Activated T-cell treated with anti-CD3 and anti-CD28 coated beads, Interleukin-2, amount 50 U/mL, for 4 hours (primary cell): ENCODE results near the gene HBZ. TPM values are rescaled to one million over a fixed set of nuclear protein-coding genes. Genes with fewer than 3 reads are reported as not detected.
"Not testable (repeated sequence)": the region's sequence is repeated elsewhere in the genome, so short reads cannot be mapped to it uniquely, and the experiment has no call there.

Experiments
- ATAC-seq, 2 donors: fragments of 200-7000 bp; cut with Tn5 transposase; one replicate each; pipeline ENCODE4 v1.10.0; 2021
- DNase-seq: peaks from one replicate; pipeline ENCODE4 v3.0.0-alpha.2; 2020
- H3K27me3 Mint-ChIP-seq: one replicate; pipeline ENCODE4 v1.8.0; 2021; ENCODE audit warnings: low read depth, mixed read lengths
- H3K36me3 Mint-ChIP-seq: one replicate; pipeline ENCODE4 v1.8.0; 2022; ENCODE audit warnings: mixed read lengths; ENCODE audit not compliant: insufficient read depth
- H3K4me1 Mint-ChIP-seq: one replicate; pipeline ENCODE4 v1.8.0; 2021; ENCODE audit warnings: low read depth, mixed read lengths
- H3K4me3 Mint-ChIP-seq: one replicate; pipeline ENCODE4 v1.8.0; 2021; ENCODE audit warnings: mild to moderate bottlenecking, moderate library complexity, mixed read lengths
- H3K9me3 Mint-ChIP-seq: one replicate; pipeline ENCODE4 v1.8.0; 2021; ENCODE audit warnings: mixed read lengths
- total RNA-seq, 3 donors: library from RNA; stranded (reverse); gene quantifications; one replicate each; pipeline ENCODE4 v1.2.1, GENCODE V29; 2021

The HBZ gene
- total RNA-seq, 3 donors from 2014 or later, result 0.38 to 0.45 (median 0.43) TPM

GRCh38 chr16:165539-166374, 13.3 kb downstream of the HBZ start, which contains the start of gene HBM:
Gene HBM (plus strand): TSS chr16:165978. CDS start chr16:165998, 20 bp downstream.
- Mint-ChIP-seq H3K9me3 (no peaks in the 10 kb centered on the region), H3K4me3 (no peak within 1 kb of the TSS), H3K27me3 (peaks cover 50% of the 10 kb centered on the region), H3K4me1 (peaks cover 7% of the 10 kb centered on the region), H3K36me3 (no peaks in the 10 kb centered on the region)
- ATAC-seq (peak; percentile 30 to 39), DNase-seq (no peak)

GRCh38 chr16:166375-167121, 14.1 kb downstream of the HBZ start:
- no peak for DNase-seq
- H3K4me3 Mint-ChIP-seq, result no peak overlapping the region
- H3K9me3 Mint-ChIP-seq, result no peaks in the 10 kb centered on the region

GRCh38 chr16:167122-167690, 14.8 kb downstream of the HBZ start:
- no peak overlapping the region for H3K4me3 Mint-ChIP-seq
- H3K9me3 Mint-ChIP-seq, result no peaks in the 10 kb centered on the region
- H3K27me3 Mint-ChIP-seq, result peaks cover 56% of the 10 kb centered on the region
- ATAC-seq (no peak), DNase-seq (no peak)
- H3K36me3 Mint-ChIP-seq, result no peaks in the 10 kb centered on the region
- peaks cover 7% of the 10 kb centered on the region for H3K4me1 Mint-ChIP-seq

More at GRCh38 chr16:166375-167121, 14.1 kb downstream of the HBZ start:
- H3K4me1 Mint-ChIP-seq, result peaks cover 7% of the 10 kb centered on the region
- H3K27me3 Mint-ChIP-seq, result peaks cover 51% of the 10 kb centered on the region
- peak in 1 of 2 donors; percentile 41 for ATAC-seq
- no peaks in the 10 kb centered on the region for H3K36me3 Mint-ChIP-seq

GRCh38 chr16:168424-168823, 16.0 kb downstream of the HBZ start:
- peaks cover 7% of the 10 kb centered on the region for H3K4me1 Mint-ChIP-seq
- no peaks in the 10 kb centered on the region for H3K9me3 Mint-ChIP-seq
- H3K27me3 Mint-ChIP-seq, result peaks cover 57% of the 10 kb centered on the region
- no peak overlapping the region for H3K4me3 Mint-ChIP-seq
- H3K36me3 Mint-ChIP-seq, result no peaks in the 10 kb centered on the region
- ATAC-seq, result no peak
- no peak for DNase-seq

- H3K9me3 Mint-ChIP-seq, result no peaks in the 10 kb centered on the region
- peaks cover 8% of the 10 kb centered on the region for H3K4me1 Mint-ChIP-seq
- peaks cover 59% of the 10 kb centered on the region for H3K27me3 Mint-ChIP-seq
- no peak for ATAC-seq
- no peak overlapping the region for H3K4me3 Mint-ChIP-seq
- no peak for DNase-seq
- no peaks in the 10 kb centered on the region for H3K36me3 Mint-ChIP-seq
These were observed 16.6 kb downstream of the HBZ start for GRCh38 chr16:169014-169413.

GRCh38 chr16:170088-170507, 17.7 kb downstream of the HBZ start:
- H3K4me3 Mint-ChIP-seq, DNase-seq, H3K9me3 Mint-ChIP-seq, ATAC-seq, H3K36me3 Mint-ChIP-seq: not testable (repeated sequence)
- Mint-ChIP-seq H3K27me3 (peaks cover 69% of the 10 kb centered on the region), H3K4me1 (peaks cover 15% of the 10 kb centered on the region)

- ATAC-seq (no peak), DNase-seq (no peak)
- no peaks in the 10 kb centered on the region for H3K36me3 Mint-ChIP-seq
- no peaks in the 10 kb centered on the region for H3K9me3 Mint-ChIP-seq
- peaks cover 18% of the 10 kb centered on the region for H3K4me1 Mint-ChIP-seq
- H3K4me3 Mint-ChIP-seq, result no peak overlapping the region
- H3K27me3 Mint-ChIP-seq, result peaks cover 72% of the 10 kb centered on the region
These were observed 18.3 kb downstream of the HBZ start for GRCh38 chr16:170788-171187.

GRCh38 chr16:172374-172941, 20.0 kb downstream of the HBZ start, which contains the start of gene HBA2:
Gene HBA2 (plus strand): TSS chr16:172876. CDS start chr16:172913, 37 bp downstream.
- not testable (repeated sequence) for DNase-seq, H3K36me3 Mint-ChIP-seq, H3K9me3 Mint-ChIP-seq
- H3K27me3 Mint-ChIP-seq, result peaks cover 67% of the 10 kb centered on the region
- peak within 1 kb of the TSS; percentile 26 for H3K4me3 Mint-ChIP-seq
- ATAC-seq, result peak; percentile 57 to 59
- H3K4me1 Mint-ChIP-seq, result peaks cover 11% of the 10 kb centered on the region

- peaks cover 11% of the 10 kb centered on the region for H3K4me1 Mint-ChIP-seq
- H3K4me3 Mint-ChIP-seq, result peak overlapping the region; percentile 26
- H3K27me3 Mint-ChIP-seq, result peaks cover 67% of the 10 kb centered on the region
- ATAC-seq, H3K36me3 Mint-ChIP-seq, DNase-seq, H3K9me3 Mint-ChIP-seq: not testable (repeated sequence)
These were observed 20.9 kb downstream of the HBZ start for GRCh38 chr16:173211-173854.

GRCh38 chr16:173928-174769, 21.7 kb downstream of the HBZ start:
- H3K36me3 Mint-ChIP-seq, H3K4me3 Mint-ChIP-seq, DNase-seq, H3K9me3 Mint-ChIP-seq, ATAC-seq: not testable (repeated sequence)
- Mint-ChIP-seq H3K27me3 (peaks cover 63% of the 10 kb centered on the region), H3K4me1 (peaks cover 11% of the 10 kb centered on the region)

- DNase-seq (no peak), ATAC-seq (no peak)
- Mint-ChIP-seq H3K9me3 (no peaks in the 10 kb centered on the region), H3K4me3 (peak overlapping the region; percentile 24), H3K27me3 (peaks cover 64% of the 10 kb centered on the region), H3K4me1 (peaks cover 13% of the 10 kb centered on the region), H3K36me3 (no peaks in the 10 kb centered on the region)
These were observed 22.8 kb downstream of the HBZ start for GRCh38 chr16:175011-175949.

- H3K36me3 Mint-ChIP-seq, H3K9me3 Mint-ChIP-seq, H3K4me3 Mint-ChIP-seq, DNase-seq: not testable (repeated sequence)
- Mint-ChIP-seq H3K4me1 (peaks cover 13% of the 10 kb centered on the region), H3K27me3 (peaks cover 59% of the 10 kb centered on the region)
- ATAC-seq, result peak; percentile 3 to 15
These were observed 23.6 kb downstream of the HBZ start for GRCh38 chr16:176006-176405.
